GM10248 (cell line): Measurements from ENCODE around the gene SERPINB7.

Source experiments
- CTCF ChIA-PET: fragments of 300-600 bp; sonication (Branson Sonifier 250); formaldehyde crosslinking; extraction: SDS; loops from one replicate; lab custom pipeline; 2021; ENCODE audit warnings: antibody characterized with exemption; lab: Yijun Ruan, JAX
- POLR2A ChIA-PET: fragments of 350-650 bp; sonication (Branson Sonifier 250); formaldehyde crosslinking; extraction: SDS; loops from one replicate; lab custom pipeline; 2020; ENCODE audit warnings: antibody characterized with exemption; lab: Yijun Ruan, JAX
- DNase-seq: peaks from one replicate; pipeline ENCODE4 v3.0.0; 2012; ENCODE audit errors: extremely low spot score
- CTCF ChIP-seq: IDR thresholded peaks from 2 replicates; pipeline ENCODE4 v1.5.1; 2012; ENCODE audit warnings: mild to moderate bottlenecking, low read depth; ENCODE audit errors: extremely low read depth, missing control alignments, control extremely low read depth

SERPINB7 gene

GRCh38 chr18:63762518-63762917 is 12.7 kb upstream of the SERPINB7 start:
- POLR2A ChIA-PET: interaction anchor here (0.6 kb wide), 1 partner anchor 157 kb away, joined by 3 read pairs; no protein-coding TSS in a partner anchor
- CTCF ChIA-PET: no interaction called here
- TF ChIP-seq CTCF: no peak
- no peak for DNase-seq

- CTCF ChIA-PET: interaction anchor here (0.7 to 1.2 kb wide), 3 partner anchors 20 to 200 kb away, joined by 3 to 5 read pairs (median 3); no protein-coding TSS in a partner anchor
- no peak for TF ChIP-seq CTCF
- POLR2A ChIA-PET: no interaction called here
- DNase-seq: no peak
Observed at GRCh38 chr18:63763831-63764600, 11.2 kb upstream of the SERPINB7 start.

- DNase-seq: no peak
- ChIA-PET CTCF (no interaction called here), POLR2A (no interaction called here)
- no peak for TF ChIP-seq CTCF
Observed at GRCh38 chr18:63765837-63766236, 9.4 kb upstream of the SERPINB7 start.

GRCh38 chr18:63773551-63773950 is 1.7 kb upstream of the SERPINB7 start:
- DNase-seq: no peak
- TF ChIP-seq CTCF: no peak
- ChIA-PET POLR2A (no interaction called here), CTCF (no interaction called here)

GRCh38 chr18:63774511-63774910 is 707 bp upstream of the SERPINB7 start:
- DNase-seq: no peak

GRCh38 chr18:63779386-63779785 is 4.2 kb downstream of the SERPINB7 start:
- no peak for DNase-seq
- ChIA-PET CTCF (no interaction called here), POLR2A (no interaction called here)
- TF ChIP-seq CTCF: no peak

More at GRCh38 chr18:63774511-63774910, 707 bp upstream of the SERPINB7 start:
- TF ChIP-seq CTCF: no peak
- ChIA-PET POLR2A (no interaction called here), CTCF (interaction anchor here (0.9 kb wide), 1 partner anchor 23 kb away, joined by 3 read pairs; no protein-coding TSS in a partner anchor)
